GM19099 (cell line): ENCODE data around the gene MCC.

Source experiments
- POLR2A ChIP-seq: IDR thresholded peaks from 3 replicates; pipeline ENCODE4 v1.6.1; 2011; ENCODE audit warnings: low read depth; ENCODE audit not compliant: insufficient read length; ENCODE audit errors: extremely low read depth

The MCC gene

GRCh38 chr5:113122053-113122452 is 366.2 kb downstream of the MCC start:
- TF ChIP-seq POLR2A, result no peak

- TF ChIP-seq POLR2A, result no peak
Measured at GRCh38 chr5:113119246-113119924, 368.9 kb downstream of the MCC start.

GRCh38 chr5:113118765-113119164 is 369.5 kb downstream of the MCC start:
- no peak for TF ChIP-seq POLR2A

- TF ChIP-seq POLR2A, result no peak
Measured at GRCh38 chr5:113118298-113118697, 370.0 kb downstream of the MCC start.

GRCh38 chr5:113117543-113118115 is 370.6 kb downstream of the MCC start:
- TF ChIP-seq POLR2A, result no peak

- no peak for TF ChIP-seq POLR2A
Measured at GRCh38 chr5:113115956-113116355, 372.3 kb downstream of the MCC start.

- no peak for TF ChIP-seq POLR2A
Measured at GRCh38 chr5:113115061-113115460, 373.2 kb downstream of the MCC start.

- no peak for TF ChIP-seq POLR2A
Measured at GRCh38 chr5:113114559-113114958, 373.7 kb downstream of the MCC start.

GRCh38 chr5:113112435-113112834 is 375.8 kb downstream of the MCC start:
- no peak for TF ChIP-seq POLR2A

GRCh38 chr5:113110117-113110516 is 378.1 kb downstream of the MCC start:
- no peak for TF ChIP-seq POLR2A

- no peak for TF ChIP-seq POLR2A
Measured at GRCh38 chr5:113109344-113109743, 378.9 kb downstream of the MCC start.

- TF ChIP-seq POLR2A, result no peak
Measured at GRCh38 chr5:113108485-113108884, 379.8 kb downstream of the MCC start.

- no peak for TF ChIP-seq POLR2A
Measured at GRCh38 chr5:113106821-113107220, 381.4 kb downstream of the MCC start.

GRCh38 chr5:113105693-113106280 is 382.5 kb downstream of the MCC start:
- no peak for TF ChIP-seq POLR2A

- no peak for TF ChIP-seq POLR2A
Measured at GRCh38 chr5:113103330-113103729, 384.9 kb downstream of the MCC start.

GRCh38 chr5:113102121-113102531 is 386.1 kb downstream of the MCC start:
- no peak for TF ChIP-seq POLR2A

GRCh38 chr5:113100981-113101380 is 387.3 kb downstream of the MCC start:
- TF ChIP-seq POLR2A, result no peak

GRCh38 chr5:113099822-113100221 is 388.4 kb downstream of the MCC start:
- no peak for TF ChIP-seq POLR2A
